Esophagus squamous epithelium (tissue), 5 donors: ENCODE measurements around the gene LDLRAD4. TPM values are rescaled to one million over a fixed set of nuclear protein-coding genes. Genes with fewer than 3 reads are reported as not detected.

Experiments
- DNase-seq: peaks from one replicate; lab custom pipeline; 2025; lab: John Stamatoyannopoulos, UW
- H3K27ac ChIP-seq, 4 donors: fragments of 200-600 bp; sonication (generic); one replicate each; pipeline ENCODE4 v1.5.1; 2016 to 2019; ENCODE audit warnings: mild to moderate bottlenecking in 1 of 4
- H3K27me3 ChIP-seq, 4 donors: fragments of 200-600 bp; sonication (generic); 1 replicate in 3 of 4; 2 replicates in 1 of 4; pipeline versions ENCODE4 v1.5.1 to v1.6.0; 2017 to 2021; ENCODE audit warnings: antibody characterized with exemption in 1 of 4
- H3K36me3 ChIP-seq, 3 donors: fragments of 200-600 bp; sonication (generic); one replicate each; pipeline ENCODE4 v1.5.1; 2016 to 2019
- H3K4me1 ChIP-seq, 3 donors: fragments of 200-600 bp; sonication (generic); one replicate each; pipeline ENCODE4 v1.5.1; 2017 to 2019
- H3K4me3 ChIP-seq, 4 donors: fragments of 200-600 bp; sonication (generic); 1 replicate in 3 of 4; 2 replicates in 1 of 4; pipeline ENCODE4 v1.5.1; 2016 to 2019; ENCODE audit warnings: mild to moderate bottlenecking in 2 of 4, moderate library complexity in 1 of 4
- H3K9me3 ChIP-seq, 3 donors: fragments of 200-600 bp; sonication (generic); one replicate each; pipeline ENCODE4 v1.5.1; 2016 to 2019
- CTCF ChIP-seq, 6 experiments: fragments of 450-650 bp in 4 of 6; fragments of 200-600 bp in 2 of 6; sonication (generic) in 2 of 6; IDR thresholded peaks; one replicate each; pipeline ENCODE4 v1.5.1; 2016 to 2019; ENCODE audit warnings: antibody characterized with exemption in 6 of 6, mild to moderate bottlenecking in 4 of 6, moderate library complexity in 4 of 6
- POLR2A ChIP-seq, 4 donors: fragments of 450-650 bp; IDR thresholded peaks; one replicate each; pipeline ENCODE4 v1.6.1; 2017; ENCODE audit warnings: antibody characterized with exemption in 4 of 4, mild to moderate bottlenecking in 4 of 4, moderate library complexity in 3 of 4
- WGBS, 2 donors: methylation state at CpG; one replicate each; pipeline ENCODE4 v1.1.5; 2018; 5-methylcytosine and 5-hydroxymethylcytosine counted together
- intact Hi-C: fragments of 100-400 bp; cut with DNase I; formaldehyde crosslinking; loops from one replicate; pipeline ENCODE4 v1.15.0; 2022
- total RNA-seq, 4 donors: library from RNA; depleted of rRNA; stranded (reverse); fragments of >200 nt; gene quantifications; one replicate each; pipeline ENCODE4 v1.1.0, GENCODE V29; 2016
- donor health status: DM: yes; HTN: yes; CAD: no.

The LDLRAD4 gene
- total RNA-seq, 4 donors from 2014 or later, result 0.91 to 17.9 (median 6.8) TPM

DNA sequence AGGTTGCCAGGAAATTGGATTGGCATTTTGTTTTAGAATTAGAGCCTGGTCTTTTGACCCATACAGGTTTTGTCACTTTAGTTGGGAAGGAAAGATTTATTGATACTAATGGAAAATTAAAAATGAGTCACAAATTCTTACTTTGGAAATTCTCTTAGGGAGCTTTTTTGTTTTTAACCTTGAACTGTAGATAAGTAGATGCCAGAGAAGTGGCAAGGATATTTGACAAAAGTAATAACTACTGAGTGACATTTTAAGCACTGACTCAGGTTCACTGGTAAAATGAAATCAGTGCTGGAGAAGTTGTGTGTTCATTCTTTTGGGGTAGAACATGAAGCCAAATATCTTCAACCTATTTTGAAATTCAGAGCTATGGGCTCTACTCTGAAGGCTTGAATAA is 56.5 kb downstream of the LDLRAD4 start:
- H3K27ac ChIP-seq, result no peak overlapping the region
- no peaks in the 10 kb centered on the region for H3K27me3 ChIP-seq
- no peak for DNase-seq
- no peak overlapping the region for H3K4me3 ChIP-seq
- peaks cover 2 to 4% (median 3%) of the 10 kb centered on the region in 3 donors for H3K4me1 ChIP-seq
- intact Hi-C loops, result no loop called here
- H3K36me3 ChIP-seq, result no peaks in the 10 kb centered on the region
- H3K9me3 ChIP-seq, result no peaks in the 10 kb centered on the region
- TF ChIP-seq CTCF (IDR thresholded peaks at IDR 0.05) (no peak), POLR2A (IDR thresholded peaks at IDR 0.05) (no peak)

DNA sequence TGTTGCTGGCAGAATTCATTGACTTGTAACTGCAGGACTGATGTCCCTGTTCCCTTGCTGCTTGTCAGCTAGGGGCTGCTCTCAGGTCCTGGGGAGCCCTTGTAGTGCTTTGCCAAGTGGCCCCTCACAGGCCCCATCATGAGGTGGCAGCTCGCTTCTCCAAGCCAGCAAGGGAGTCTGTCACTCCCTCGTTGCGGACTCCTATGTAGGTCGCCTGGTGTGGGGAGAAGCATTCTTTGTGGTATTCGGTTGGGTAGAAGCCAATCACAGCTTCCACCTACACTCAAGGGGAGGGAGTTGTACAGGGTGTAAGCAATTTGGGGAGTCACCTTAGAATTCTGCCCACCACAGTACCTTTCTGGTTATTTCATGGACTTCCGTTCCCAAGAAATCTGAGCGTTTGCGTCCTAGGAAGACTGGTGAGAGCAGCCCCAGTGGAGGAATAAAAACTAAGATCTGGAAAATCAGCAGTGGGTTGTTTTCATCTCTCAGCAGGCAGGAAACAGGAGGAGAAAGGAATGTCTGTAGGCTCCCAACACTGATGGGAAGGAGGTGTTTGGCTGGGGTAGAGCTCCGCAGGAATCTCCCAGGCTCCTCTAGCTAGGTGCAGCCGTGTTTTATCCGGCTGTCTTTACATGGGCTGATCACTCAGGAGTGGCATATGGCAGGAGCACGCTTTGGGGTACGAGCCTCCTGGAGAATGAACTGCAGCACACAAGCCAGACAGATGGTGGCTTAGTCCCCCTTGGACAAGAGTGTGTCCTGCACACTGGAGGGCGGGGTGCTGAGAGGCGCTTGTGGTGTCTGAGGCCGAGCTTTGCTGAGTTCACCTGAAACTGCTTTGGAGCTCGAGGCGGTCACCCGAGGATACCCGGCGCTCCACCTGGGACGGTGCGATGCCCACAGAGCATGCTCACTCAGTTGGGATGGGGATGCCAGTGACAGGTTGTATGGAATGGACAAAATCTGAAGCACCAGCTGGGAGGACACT is 58.3 kb downstream of the LDLRAD4 start:
- WGBS, 2 donors, result 54 to 89% methylated on average over 10 to 15 of the region's 23 CpGs
- no peaks in the 10 kb centered on the region for H3K36me3 ChIP-seq
- H3K4me1 ChIP-seq, result no peaks in the 10 kb centered on the region
- H3K9me3 ChIP-seq, result no peaks in the 10 kb centered on the region
- no peaks in the 10 kb centered on the region for H3K27me3 ChIP-seq
- H3K27ac ChIP-seq, result peak overlapping the region in 1 of 4 donors; percentile 31
- TF ChIP-seq CTCF (IDR thresholded peaks at IDR 0.05), result no peak
- intact Hi-C loops, result no loop called here
- DNase-seq, result no peak
- peak overlapping the region in 1 of 4 donors; percentile 12 for H3K4me3 ChIP-seq

- WGBS, 2 donors, result 83 to 85% methylated on average over 10 of the region's 10 CpGs
- H3K27me3 ChIP-seq, result no peaks in the 10 kb centered on the region
- no peak for DNase-seq
These were observed 59.6 kb downstream of the LDLRAD4 start for GRCh38 chr18:13278062-13278630.

DNA sequence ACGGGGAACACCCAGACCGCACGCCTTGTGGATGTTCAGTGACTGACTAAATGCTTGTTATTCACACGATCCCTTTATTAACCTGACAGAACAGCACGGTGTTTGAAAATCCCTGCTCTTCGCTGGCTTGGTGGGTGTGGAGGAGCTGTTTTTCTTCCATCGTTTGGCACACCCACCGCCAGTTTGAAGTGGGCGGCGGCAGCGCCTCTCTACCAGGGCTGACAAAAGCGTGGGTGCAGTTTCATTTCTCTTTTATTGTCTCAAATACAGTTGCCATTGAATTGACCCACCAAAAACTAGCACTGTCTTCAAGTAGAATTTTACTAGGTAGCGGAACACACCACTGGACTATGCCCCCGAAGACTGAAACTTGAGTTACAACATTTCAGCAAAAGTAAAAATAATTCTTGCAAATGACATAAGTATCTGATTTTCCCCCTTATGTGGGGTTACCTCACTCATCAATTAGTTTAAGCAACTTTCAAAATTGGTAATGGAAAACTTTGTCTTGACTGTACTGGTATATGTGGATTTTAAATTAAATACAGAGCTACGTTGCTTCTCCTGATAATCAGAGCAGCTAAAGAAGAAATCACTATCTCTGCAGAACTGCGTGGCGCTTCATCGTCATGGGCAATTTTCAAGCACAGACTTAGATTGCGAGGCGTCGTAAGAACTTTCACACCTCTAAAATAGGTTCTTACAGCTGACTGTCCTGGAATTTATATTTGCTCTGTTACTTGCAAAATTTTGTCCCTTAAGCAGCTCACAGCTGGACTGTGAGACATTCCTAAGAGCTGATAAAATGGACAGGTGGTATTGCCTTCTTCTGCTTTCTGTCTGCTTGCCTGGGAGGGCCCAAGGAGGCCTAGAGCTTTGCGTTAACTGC is 60.9 kb downstream of the LDLRAD4 start:
- Histone ChIP-seq H3K9me3 (no peaks in the 10 kb centered on the region), H3K36me3 (no peaks in the 10 kb centered on the region), H3K4me3 (no peak overlapping the region), H3K4me1 (peaks cover 0 to under 1% (median 0%) of the 10 kb centered on the region in 3 donors), H3K27me3 (no peaks in the 10 kb centered on the region), H3K27ac (no peak overlapping the region)
- 76 to 81% methylated on average over 16 to 20 of the region's 22 CpGs for WGBS, 2 donors
- TF ChIP-seq POLR2A (IDR thresholded peaks at IDR 0.05) (no peak), CTCF (IDR thresholded peaks at IDR 0.05) (no peak)
- intact Hi-C loops, result no loop called here
- DNase-seq, result no peak

More at GRCh38 chr18:13278062-13278630, 59.6 kb downstream of the LDLRAD4 start:
- H3K36me3 ChIP-seq, result no peaks in the 10 kb centered on the region
- no peaks in the 10 kb centered on the region for H3K4me1 ChIP-seq
- no peak overlapping the region for H3K4me3 ChIP-seq
- H3K27ac ChIP-seq, result no peak overlapping the region
- intact Hi-C loops, result no loop called here
- no peaks in the 10 kb centered on the region for H3K9me3 ChIP-seq
- TF ChIP-seq CTCF (IDR thresholded peaks at IDR 0.05), result no peak
- no peak for TF ChIP-seq POLR2A (IDR thresholded peaks at IDR 0.05)
